GM23338 (cell line): Measurements from ENCODE around the gene RNF41. TPM values are rescaled to one million over a fixed set of nuclear protein-coding genes. Genes with fewer than 3 reads are reported as not detected.
"Not testable (repeated sequence)": the region's sequence is repeated elsewhere in the genome, so short reads cannot be mapped to it uniquely, and the experiment has no call there.

Source experiments
- ATAC-seq: fragments of 200-7000 bp; cut with Tn5 transposase; 3 replicates; pipeline ENCODE4 v1.9.1; 2020
- DNase-seq: peaks from one replicate; pipeline ENCODE4 v3.0.0-alpha.2; 2015; ENCODE audit warnings: low spot score
- H2AFZ ChIP-seq: fragments of 200-600 bp; sonication (generic); 2 replicates; pipeline ENCODE4 v1.8.0; 2016; ENCODE audit warnings: antibody characterized with exemption, mild to moderate bottlenecking, moderate library complexity
- H3F3A ChIP-seq: fragments of 200-600 bp; sonication (generic); replicated peaks from 2 replicates; pipeline ENCODE4 v1.8.0; 2017; ENCODE audit warnings: antibody characterized with exemption, mixed run types, low read depth
- H3K27ac ChIP-seq: fragments of 200-600 bp; sonication (generic); 2 replicates; pipeline ENCODE4 v1.6.1; 2016; ENCODE audit warnings: low read depth
- H3K27me3 ChIP-seq: fragments of 200-600 bp; sonication (generic); 2 replicates; pipeline ENCODE4 v1.8.0; 2016; ENCODE audit warnings: mild to moderate bottlenecking, mixed run types, moderate library complexity; ENCODE audit not compliant: insufficient read depth
- H3K36me3 ChIP-seq: fragments of 200-600 bp; sonication (generic); 2 replicates; pipeline ENCODE4 v1.8.0; 2016; ENCODE audit warnings: mild to moderate bottlenecking; ENCODE audit not compliant: insufficient read depth
- H3K4me1 ChIP-seq: fragments of 200-600 bp; sonication (generic); 2 replicates; pipeline ENCODE4 v1.8.0; 2016; ENCODE audit warnings: mild to moderate bottlenecking, moderate library complexity; ENCODE audit not compliant: insufficient read depth
- H3K4me2 ChIP-seq: fragments of 200-600 bp; sonication (generic); 2 replicates; pipeline ENCODE4 v1.7.1; 2017; ENCODE audit warnings: mixed run types
- H3K4me3 ChIP-seq: fragments of 200-600 bp; sonication (generic); 2 replicates; pipeline ENCODE4 v1.6.1; 2016; ENCODE audit warnings: mixed run types
- H3K79me2 ChIP-seq: fragments of 200-600 bp; sonication (generic); replicated peaks from 2 replicates; pipeline ENCODE4 v1.8.0; 2017; ENCODE audit warnings: mild to moderate bottlenecking; ENCODE audit not compliant: insufficient read depth
- H3K9me2 ChIP-seq: fragments of 200-600 bp; sonication (generic); 2 replicates; pipeline ENCODE4 v1.8.0; 2017; ENCODE audit not compliant: insufficient read depth
- H4K20me1 ChIP-seq: fragments of 200-600 bp; sonication (generic); replicated peaks from 2 replicates; pipeline ENCODE4 v1.8.0; 2017; ENCODE audit warnings: mild to moderate bottlenecking; ENCODE audit not compliant: insufficient read depth
- H3K27ac Mint-ChIP-seq: 2 replicates; pipeline ENCODE4 v1.8.0; 2020; ENCODE audit warnings: inconsistent platforms, mild to moderate bottlenecking, moderate library complexity, mixed read lengths
- H3K27me3 Mint-ChIP-seq: 3 replicates; pipeline ENCODE4 v1.8.0; 2022; ENCODE audit warnings: low read depth, mild to moderate bottlenecking, moderate library complexity, mixed read lengths, inconsistent platforms; ENCODE audit not compliant: insufficient read depth, poor library complexity
- H3K36me3 Mint-ChIP-seq: 3 replicates; pipeline ENCODE4 v1.8.0; 2021; ENCODE audit warnings: low read depth, mild to moderate bottlenecking, inconsistent platforms, moderate library complexity, mixed read lengths
- H3K4me1 Mint-ChIP-seq: 3 replicates; pipeline ENCODE4 v1.8.0; 2020; ENCODE audit warnings: mild to moderate bottlenecking, inconsistent platforms, mixed read lengths
- H3K4me3 Mint-ChIP-seq: 3 replicates; pipeline ENCODE4 v1.8.0; 2021; ENCODE audit warnings: moderate library complexity, mild to moderate bottlenecking, inconsistent platforms, mixed read lengths
- H3K9me3 Mint-ChIP-seq: 3 replicates; pipeline ENCODE4 v1.8.0; 2020; ENCODE audit warnings: moderate library complexity, mild to moderate bottlenecking, inconsistent platforms, mixed read lengths
- CREB1 ChIP-seq: fragments of 250-450 bp; sonication (Bioruptor Pico); IDR thresholded peaks from 2 replicates; pipeline ENCODE4 v1.5.0; 2020; ENCODE audit warnings: low read depth, mild to moderate bottlenecking, moderate library complexity
- CTCF ChIP-seq, 2 experiments: fragments of 200-600 bp in 1 of 2; sonication (generic) in 1 of 2; conservative IDR thresholded peaks; 2 replicates each; pipeline versions ENCODE4 v1.5.1 to v1.6.1; 2016 to 2017; ENCODE audit warnings: antibody characterized with exemption in 2 of 2, low read depth in 2 of 2, mild to moderate bottlenecking in 2 of 2, moderate library complexity in 1 of 2
- ETS1 ChIP-seq: IDR thresholded peaks from 2 replicates; pipeline ENCODE4 v1.6.1; 2016; ENCODE audit warnings: antibody characterized with exemption
- EZH2phosphoT487 ChIP-seq: fragments of 200-600 bp; sonication (generic); IDR thresholded peaks from one replicate; pipeline ENCODE4 v1.8.1; 2018; ENCODE audit warnings: antibody characterized with exemption; ENCODE audit not compliant: unreplicated experiment
- JUNB ChIP-seq: IDR thresholded peaks from one replicate; pipeline ENCODE4 v1.6.1; 2016; ENCODE audit warnings: antibody characterized with exemption; ENCODE audit not compliant: unreplicated experiment
- NANOG ChIP-seq: IDR thresholded peaks from 2 replicates; pipeline ENCODE4 v1.6.1; 2016; ENCODE audit warnings: antibody characterized with exemption, borderline replicate concordance
- POLR2AphosphoS5 ChIP-seq: IDR thresholded peaks from 2 replicates; pipeline ENCODE4 v1.6.1; 2016; ENCODE audit warnings: antibody characterized with exemption, low read depth
- STAT1 ChIP-seq: IDR thresholded peaks from one replicate; pipeline ENCODE4 v1.6.1; 2016; ENCODE audit warnings: antibody characterized with exemption; ENCODE audit not compliant: unreplicated experiment
- ZNF114 ChIP-seq: fragments of 250-450 bp; sonication (Bioruptor Pico); IDR thresholded peaks from 2 replicates; pipeline ENCODE4 v1.5.0; 2020; ENCODE audit warnings: mild to moderate bottlenecking, moderate library complexity
- ZNF462 ChIP-seq: fragments of 250-450 bp; sonication (Bioruptor Pico); IDR thresholded peaks from 2 replicates; pipeline ENCODE4 v1.5.0; 2020; ENCODE audit warnings: mild to moderate bottlenecking, moderate library complexity
- polyA plus RNA-seq: library from polyadenylated mRNA; unstranded; fragments of >200 nt; fragmentation: Nextera tagmentation; extraction: Ambion mirVana; gene quantifications from 2 replicates; pipeline ENCODE4 v1.2.1, GENCODE V29; 2016
- total RNA-seq: library from RNA; depleted of rRNA; stranded (reverse); fragments of >200 nt; shearing (Covaris generic); gene quantifications from 2 replicates; pipeline ENCODE4 v1.2.3, GENCODE V29; 2014

RNF41 gene
- total and polyA plus RNA-seq, 2 experiments from 2014 or later: 15.3 to 77.1 TPM

DNA sequence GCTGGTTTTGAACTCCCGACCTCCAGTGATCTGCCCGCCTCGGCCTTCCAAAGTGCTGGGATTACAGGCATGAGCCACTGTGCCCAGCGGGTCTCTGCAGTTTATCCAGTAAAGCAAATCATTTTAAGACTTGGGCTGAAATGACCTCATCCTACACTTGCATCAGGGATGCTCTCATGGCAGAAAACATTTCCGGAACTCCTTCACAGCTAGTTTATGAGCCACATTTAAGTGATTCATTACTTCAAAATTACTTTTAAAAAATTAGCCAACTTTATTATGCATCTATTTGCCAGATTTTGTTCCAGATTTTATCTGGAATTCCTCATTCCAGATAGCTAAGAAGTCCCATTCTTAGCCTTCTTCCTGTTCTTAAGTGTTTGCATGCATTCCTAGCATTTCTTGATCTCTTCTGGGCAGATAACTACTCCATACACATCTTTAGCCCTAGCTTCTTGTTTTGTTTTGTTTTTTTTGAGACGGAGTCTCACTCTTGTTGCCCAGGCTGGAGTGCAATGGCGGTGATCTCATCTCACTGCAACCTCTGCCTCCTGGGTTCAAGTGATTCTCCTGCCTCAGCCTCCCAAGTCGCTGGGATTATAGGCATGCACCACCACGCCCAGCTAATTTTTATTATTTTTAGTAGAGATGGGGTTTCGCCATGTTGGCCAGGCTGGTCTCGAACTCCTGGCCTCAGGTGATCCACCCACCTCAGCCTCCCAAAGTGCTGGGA, 24.7 kb downstream of the RNF41 start:
- H3K4me3 Mint-ChIP-seq, H3K27ac Mint-ChIP-seq, H3F3A ChIP-seq, H3K36me3 ChIP-seq, ATAC-seq, H3K79me2 ChIP-seq, H3K27ac ChIP-seq, H3K4me1 ChIP-seq, H2AFZ ChIP-seq, H3K4me3 ChIP-seq, H3K27me3 ChIP-seq, H3K9me3 Mint-ChIP-seq, H3K9me2 ChIP-seq, H4K20me1 ChIP-seq: not testable (repeated sequence)
- peaks cover 13% of the 10 kb centered on the region; the same call in 2 of the 3 replicates for H3K36me3 Mint-ChIP-seq
- peaks cover 14% of the 10 kb centered on the region for H3K27me3 Mint-ChIP-seq
- 0 out of 2 replicates have a peak overlapping the region, but pooled peaks have one; percentile 11 for H3K4me2 ChIP-seq
- H3K4me1 Mint-ChIP-seq: peaks cover 29% of the 10 kb centered on the region
- peak; percentile 45 for DNase-seq

DNA sequence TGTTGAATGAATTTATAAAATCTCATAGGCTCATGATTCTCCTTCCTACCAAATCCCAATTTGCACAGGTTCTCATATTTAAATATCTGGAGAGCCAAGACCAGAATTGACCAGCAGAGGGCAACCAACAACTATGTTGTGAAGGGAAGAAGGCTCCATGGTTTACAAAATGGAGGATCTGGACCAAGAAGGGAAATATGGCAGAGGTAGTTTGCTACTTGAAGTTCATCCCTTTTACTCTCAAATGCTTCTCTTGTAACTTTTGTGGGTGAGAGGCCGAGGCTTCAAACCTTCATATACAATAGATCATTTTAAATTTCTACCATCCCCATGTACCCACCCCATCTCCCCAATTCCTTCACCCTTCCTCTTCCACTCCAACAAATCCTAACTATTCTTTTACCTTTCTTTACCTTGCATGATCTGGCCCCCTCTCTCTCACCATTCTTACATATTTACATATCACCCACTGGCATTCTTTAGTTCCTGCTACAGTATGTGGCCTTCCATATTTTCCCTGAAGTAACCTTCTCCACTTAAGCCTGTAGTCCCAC, 28.6 kb downstream of the RNF41 start:
- Mint-ChIP-seq H3K9me3 (peaks cover 6% of the 10 kb centered on the region; the same call in 2 of the 3 replicates), H3K4me3 (peak overlapping the region; percentile 22; the same call in 1 of the 3 replicates), H3K27ac (peak overlapping the region; percentile 7; the same call in 1 of the 2 replicates), H3K27me3 (peaks cover 15% of the 10 kb centered on the region), H3K36me3 (peaks cover 20% of the 10 kb centered on the region), H3K4me1 (peaks cover 27% of the 10 kb centered on the region)
- H3K36me3 ChIP-seq: no peaks in the 10 kb centered on the region
- ATAC-seq (no peak), DNase-seq (peak; percentile 96)
- H2AFZ ChIP-seq: 0 out of 2 replicates have a peak overlapping the region, but pooled peaks have one; percentile 3
- no peaks in the 10 kb centered on the region for H3K27me3 ChIP-seq
- H4K20me1 ChIP-seq: no peaks in the 10 kb centered on the region; the same call in 1 of the 2 replicates
- peaks cover 5% of the 10 kb centered on the region; the same call in 1 of the 2 replicates for H3F3A ChIP-seq
- no peak overlapping the region for H3K4me2 ChIP-seq
- H3K4me1 ChIP-seq: peaks cover 4% of the 10 kb centered on the region
- peaks cover 8% of the 10 kb centered on the region for H3K79me2 ChIP-seq
- H3K4me3 ChIP-seq: no peak overlapping the region
- 0 out of 2 replicates have a peak, but pooled peaks cover 5% of the 10 kb centered on the region for H3K9me2 ChIP-seq
- H3K27ac ChIP-seq: no peak overlapping the region
- TF ChIP-seq STAT1 (no peak), ZNF462 (CRISPR knock-in tag) (no peak), CTCF (conservative IDR thresholded peaks at IDR 0.05; ENCODE audit: low read depth in 2 of 2) (peak; percentile 91 to 98), ETS1 (no peak), POLR2AphosphoS5 (no peak), NANOG (no peak), CREB1 (CRISPR knock-in tag) (0 out of 2 replicates have a peak, but pooled peaks have one; percentile 3), EZH2phosphoT487 (no peak), JUNB (no peak), ZNF114 (CRISPR knock-in tag) (0 out of 2 replicates have a peak, but pooled peaks have one; percentile 66)
